Type B pancreatic cell (in vitro differentiated cells): ENCODE data around the gene MGRN1. TPM values are rescaled to one million over a fixed set of nuclear protein-coding genes. Genes with fewer than 3 reads are reported as not detected.

Source experiments
- DNase-seq: peaks from one replicate; pipeline ENCODE4 v3.0.0; 2021; ENCODE audit warnings: mixed read lengths; ENCODE audit not compliant: unreplicated experiment; ENCODE audit errors: extremely low spot score
- H3K27ac Mint-ChIP-seq: 2 replicates; pipeline ENCODE4 v1.8.0; 2021; ENCODE audit warnings: mild to moderate bottlenecking, mixed read lengths
- H3K27me3 Mint-ChIP-seq: 2 replicates; pipeline ENCODE4 v1.8.0; 2021; ENCODE audit warnings: mixed read lengths
- H3K36me3 Mint-ChIP-seq: 2 replicates; pipeline ENCODE4 v1.8.0; 2021; ENCODE audit warnings: mixed read lengths
- H3K4me1 Mint-ChIP-seq: one replicate; pipeline ENCODE4 v1.8.0; 2021; ENCODE audit warnings: mixed read lengths; ENCODE audit not compliant: unreplicated experiment
- H3K4me3 Mint-ChIP-seq: 2 replicates; pipeline ENCODE4 v1.8.0; 2021; ENCODE audit warnings: mild to moderate bottlenecking, mixed read lengths
- H3K9me3 Mint-ChIP-seq: 2 replicates; pipeline ENCODE4 v1.8.0; 2021; ENCODE audit warnings: mixed read lengths
- CTCF ChIP-seq: fragments of 200-600 bp; sonication (generic); conservative IDR thresholded peaks from 2 replicates; pipeline ENCODE4 v1.5.0; 2021; ENCODE audit warnings: antibody characterized with exemption, mild to moderate bottlenecking
- total RNA-seq: library from RNA; stranded (reverse); gene quantifications from 2 replicates; pipeline ENCODE4 v1.2.1, GENCODE V29; 2021; ENCODE audit warnings: low replicate concordance

Gene MGRN1
- total RNA-seq, 1 donor from 2014 or later: 88.6 TPM

DNA sequence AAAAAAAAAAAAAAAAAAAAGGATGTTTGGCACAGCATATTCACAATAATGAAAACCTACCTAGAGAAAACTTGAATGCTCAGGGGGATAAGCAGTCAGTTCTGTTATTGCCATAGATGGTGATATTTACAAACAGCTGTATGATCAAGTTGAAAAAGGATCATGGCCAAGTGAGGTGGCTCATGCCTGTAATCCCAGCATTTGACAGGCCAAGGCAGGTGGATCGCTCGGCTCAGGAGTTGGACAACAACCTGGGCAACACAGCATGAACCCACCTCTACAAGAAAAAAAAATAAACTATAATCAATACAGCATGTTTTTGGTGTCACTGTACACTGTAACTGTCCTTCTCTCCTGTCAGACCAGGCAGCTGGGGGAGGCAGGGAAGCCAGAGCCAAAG lies 90.4 kb downstream of the MGRN1 start:
- H3K27me3 Mint-ChIP-seq: no peaks in the 10 kb centered on the region
- TF ChIP-seq CTCF: no peak
- no peak for DNase-seq
- H3K27ac Mint-ChIP-seq: no peak overlapping the region
- no peaks in the 10 kb centered on the region for H3K4me1 Mint-ChIP-seq
- H3K9me3 Mint-ChIP-seq: no peaks in the 10 kb centered on the region
- peaks cover 12% of the 10 kb centered on the region for H3K36me3 Mint-ChIP-seq
- H3K4me3 Mint-ChIP-seq: no peak overlapping the region

GRCh38 chr16:4718466-4718865 lies 93.8 kb downstream of the MGRN1 start:
- H3K36me3 Mint-ChIP-seq: peaks cover 1% of the 10 kb centered on the region
- H3K9me3 Mint-ChIP-seq: no peaks in the 10 kb centered on the region
- H3K27me3 Mint-ChIP-seq: no peaks in the 10 kb centered on the region
- no peaks in the 10 kb centered on the region for H3K4me1 Mint-ChIP-seq
- H3K27ac Mint-ChIP-seq: no peak overlapping the region
- no peak for TF ChIP-seq CTCF
- no peak overlapping the region for H3K4me3 Mint-ChIP-seq
- no peak for DNase-seq

- no peaks in the 10 kb centered on the region for H3K27me3 Mint-ChIP-seq
- DNase-seq: no peak
- no peaks in the 10 kb centered on the region for H3K9me3 Mint-ChIP-seq
- no peak overlapping the region for H3K4me3 Mint-ChIP-seq
- H3K27ac Mint-ChIP-seq: no peak overlapping the region
- no peaks in the 10 kb centered on the region for H3K4me1 Mint-ChIP-seq
- no peak for TF ChIP-seq CTCF
- no peaks in the 10 kb centered on the region for H3K36me3 Mint-ChIP-seq
Observed at GRCh38 chr16:4723071-4723767, 98.6 kb downstream of the MGRN1 start.

GRCh38 chr16:4724661-4725270 lies 100.1 kb downstream of the MGRN1 start:
- Mint-ChIP-seq H3K27ac (no peak overlapping the region), H3K36me3 (no peaks in the 10 kb centered on the region), H3K4me3 (no peak overlapping the region), H3K4me1 (no peaks in the 10 kb centered on the region), H3K9me3 (no peaks in the 10 kb centered on the region), H3K27me3 (no peaks in the 10 kb centered on the region)
- TF ChIP-seq CTCF: no peak
- no peak for DNase-seq

DNA sequence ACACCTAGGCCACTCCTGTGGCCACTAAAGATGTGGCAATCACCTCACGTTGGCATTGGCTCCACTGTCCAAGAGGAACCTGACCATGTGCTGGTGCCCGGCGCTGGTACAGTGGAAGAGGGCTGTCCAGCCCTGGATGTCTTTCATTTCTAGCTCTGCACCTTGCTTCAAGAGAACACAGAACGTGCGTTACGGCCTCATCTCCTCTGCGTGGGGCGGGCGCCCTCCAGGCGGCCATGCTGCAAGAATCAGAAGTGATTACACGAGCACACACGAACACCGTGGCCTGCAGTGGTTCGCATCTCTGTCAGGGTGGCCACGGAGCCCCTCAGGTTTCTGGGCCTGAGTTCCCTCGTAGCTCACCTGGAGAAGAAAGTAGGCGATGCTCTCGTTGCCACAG lies 102.0 kb downstream of the MGRN1 start:
- H3K27ac Mint-ChIP-seq: no peak overlapping the region
- H3K4me3 Mint-ChIP-seq: no peak overlapping the region
- H3K36me3 Mint-ChIP-seq: no peaks in the 10 kb centered on the region
- no peak for TF ChIP-seq CTCF
- H3K27me3 Mint-ChIP-seq: no peaks in the 10 kb centered on the region
- no peak for DNase-seq
- H3K4me1 Mint-ChIP-seq: no peaks in the 10 kb centered on the region
- H3K9me3 Mint-ChIP-seq: no peaks in the 10 kb centered on the region
